Mucosa of stomach (tissue), 1 donor: ENCODE data around the gene NUP93.

Experiments
- H3K27me3 ChIP-seq: one replicate; pipeline ENCODE4 v1.7.0; 2013; ENCODE audit warnings: mild to moderate bottlenecking, low read length; ENCODE audit not compliant: control insufficient read depth, insufficient read depth
- H3K36me3 ChIP-seq: one replicate; pipeline ENCODE4 v1.7.0; 2013; ENCODE audit warnings: low read length; ENCODE audit not compliant: control insufficient read depth, insufficient read depth
- H3K4me1 ChIP-seq: one replicate; pipeline ENCODE4 v1.7.0; 2013; ENCODE audit warnings: mild to moderate bottlenecking, low read length; ENCODE audit not compliant: control insufficient read depth, insufficient read depth
- H3K4me3 ChIP-seq: one replicate; pipeline ENCODE4 v1.7.0; 2013; ENCODE audit warnings: low read length
- H3K9ac ChIP-seq: one replicate; pipeline ENCODE4 v1.7.0; 2013; ENCODE audit warnings: mild to moderate bottlenecking, low read length, moderate library complexity
- H3K9me3 ChIP-seq: one replicate; pipeline ENCODE4 v1.7.0; 2013; ENCODE audit warnings: mild to moderate bottlenecking, low read length, moderate library complexity; ENCODE audit not compliant: control insufficient read depth
- donor health status: Pancreatic carcinoma.

The NUP93 gene

GRCh38 chr16:56835320-56835719 lies 105.4 kb downstream of the NUP93 start:
- Histone ChIP-seq H3K9ac (no peak overlapping the region), H3K4me1 (no peaks in the 10 kb centered on the region), H3K27me3 (no peaks in the 10 kb centered on the region), H3K9me3 (no peaks in the 10 kb centered on the region), H3K36me3 (peaks cover 18% of the 10 kb centered on the region), H3K4me3 (no peak overlapping the region)

GRCh38 chr16:56836410-56837230 lies 106.7 kb downstream of the NUP93 start:
- Histone ChIP-seq H3K4me1 (no peaks in the 10 kb centered on the region), H3K9me3 (no peaks in the 10 kb centered on the region), H3K36me3 (peaks cover 15% of the 10 kb centered on the region), H3K4me3 (no peak overlapping the region), H3K27me3 (no peaks in the 10 kb centered on the region), H3K9ac (no peak overlapping the region)

- Histone ChIP-seq H3K9ac (no peak overlapping the region), H3K27me3 (no peaks in the 10 kb centered on the region), H3K4me1 (no peaks in the 10 kb centered on the region), H3K4me3 (no peak overlapping the region), H3K9me3 (no peaks in the 10 kb centered on the region), H3K36me3 (peaks cover 10% of the 10 kb centered on the region)
Observed at GRCh38 chr16:56838622-56839337, 108.9 kb downstream of the NUP93 start.

GRCh38 chr16:56841233-56841632 lies 111.3 kb downstream of the NUP93 start:
- Histone ChIP-seq H3K9me3 (no peaks in the 10 kb centered on the region), H3K27me3 (no peaks in the 10 kb centered on the region), H3K36me3 (no peaks in the 10 kb centered on the region), H3K4me1 (no peaks in the 10 kb centered on the region), H3K4me3 (no peak overlapping the region), H3K9ac (no peak overlapping the region)

GRCh38 chr16:56841659-56842058 lies 111.7 kb downstream of the NUP93 start:
- no peaks in the 10 kb centered on the region for H3K36me3 ChIP-seq
- H3K9me3 ChIP-seq: no peaks in the 10 kb centered on the region
- H3K27me3 ChIP-seq: no peaks in the 10 kb centered on the region
- no peak overlapping the region for H3K4me3 ChIP-seq
- H3K4me1 ChIP-seq: no peaks in the 10 kb centered on the region
- H3K9ac ChIP-seq: no peak overlapping the region

GRCh38 chr16:56842133-56842532 lies 112.2 kb downstream of the NUP93 start:
- Histone ChIP-seq H3K4me3 (no peak overlapping the region), H3K27me3 (no peaks in the 10 kb centered on the region), H3K9ac (no peak overlapping the region), H3K9me3 (no peaks in the 10 kb centered on the region), H3K4me1 (no peaks in the 10 kb centered on the region), H3K36me3 (no peaks in the 10 kb centered on the region)

GRCh38 chr16:56844056-56844455 lies 114.1 kb downstream of the NUP93 start:
- Histone ChIP-seq H3K9ac (no peak overlapping the region), H3K4me3 (no peak overlapping the region), H3K4me1 (no peaks in the 10 kb centered on the region), H3K36me3 (no peaks in the 10 kb centered on the region), H3K27me3 (no peaks in the 10 kb centered on the region), H3K9me3 (no peaks in the 10 kb centered on the region)

- Histone ChIP-seq H3K4me3 (no peak overlapping the region), H3K36me3 (no peaks in the 10 kb centered on the region), H3K4me1 (no peaks in the 10 kb centered on the region), H3K9me3 (no peaks in the 10 kb centered on the region), H3K27me3 (no peaks in the 10 kb centered on the region), H3K9ac (no peak overlapping the region)
Observed at GRCh38 chr16:56847173-56847910, 117.4 kb downstream of the NUP93 start.

- Histone ChIP-seq H3K27me3 (no peaks in the 10 kb centered on the region), H3K4me1 (no peaks in the 10 kb centered on the region), H3K9me3 (no peaks in the 10 kb centered on the region), H3K36me3 (no peaks in the 10 kb centered on the region), H3K9ac (no peak overlapping the region), H3K4me3 (no peak overlapping the region)
Observed at GRCh38 chr16:56848029-56848936, 118.4 kb downstream of the NUP93 start.

GRCh38 chr16:56848955-56849689 lies 119.2 kb downstream of the NUP93 start:
- no peak overlapping the region for H3K9ac ChIP-seq

More at GRCh38 chr16:56848955-56849689, 119.2 kb downstream of the NUP93 start:
- no peaks in the 10 kb centered on the region for H3K36me3 ChIP-seq
- H3K4me1 ChIP-seq: no peaks in the 10 kb centered on the region
- no peak overlapping the region for H3K4me3 ChIP-seq
- no peaks in the 10 kb centered on the region for H3K27me3 ChIP-seq
- no peaks in the 10 kb centered on the region for H3K9me3 ChIP-seq
